Thymus (tissue), 11 donors: ENCODE results near the gene RASGRP1. TPM values are rescaled to one million over a fixed set of nuclear protein-coding genes. Genes with fewer than 3 reads are reported as not detected.

Experiments
- DNase-seq, 9 donors: peaks; one replicate each; pipeline ENCODE4 v3.0.0-alpha.2; 2013; ENCODE audit warnings: low spot score in 9 of 9, low read depth in 6 of 9, missing footprints in 1 of 9
- H3K27ac ChIP-seq, 2 donors: one replicate each; pipeline ENCODE4 v1.5.1; 2013; ENCODE audit warnings: control low read depth in 1 of 2, low read depth in 1 of 2, low read length in 1 of 2, mild to moderate bottlenecking in 1 of 2, moderate library complexity in 1 of 2
- H3K27me3 ChIP-seq, 2 donors: one replicate each; pipeline ENCODE4 v1.5.1; 2013; ENCODE audit warnings: low read length in 1 of 2; ENCODE audit not compliant: control insufficient read depth in 2 of 2, insufficient read depth in 1 of 2
- H3K36me3 ChIP-seq, 2 donors: one replicate each; pipeline ENCODE4 v1.5.1; 2013; ENCODE audit warnings: low read length in 1 of 2, mild to moderate bottlenecking in 1 of 2, moderate library complexity in 1 of 2; ENCODE audit not compliant: control insufficient read depth in 2 of 2, insufficient read depth in 2 of 2
- H3K4me1 ChIP-seq, 2 donors: one replicate each; pipeline ENCODE4 v1.5.1; 2013; ENCODE audit warnings: low read length in 2 of 2; ENCODE audit not compliant: control insufficient read depth in 2 of 2, insufficient read depth in 2 of 2
- H3K4me3 ChIP-seq, 2 donors: one replicate each; pipeline ENCODE4 v1.5.1; 2013; ENCODE audit warnings: low read length in 2 of 2, control low read depth in 1 of 2, mild to moderate bottlenecking in 1 of 2
- H3K9me3 ChIP-seq, 2 donors: one replicate each; pipeline ENCODE4 v1.5.1; 2013; ENCODE audit warnings: low read length in 1 of 2, mild to moderate bottlenecking in 1 of 2; ENCODE audit not compliant: control insufficient read depth in 2 of 2, insufficient read depth in 1 of 2
- WGBS: extraction: QIAGEN DNeasy Blood & Tissue Kit; methylation state at CpG from one replicate; pipeline ENCODE4 v1.1.7; 2013; 5-methylcytosine and 5-hydroxymethylcytosine counted together
- polyA plus RNA-seq: library from polyadenylated mRNA; stranded (reverse); fragments of 200-250 nt; gene quantifications from one replicate; pipeline ENCODE4 v1.2.3, GENCODE V29; 2013
- total RNA-seq: library from RNA; stranded (reverse); fragments of 120-200 nt; gene quantifications from one replicate; pipeline ENCODE4 v1.2.4, GENCODE V29; 2013
- donor health status: healthy.

RASGRP1 gene
- total and polyA plus RNA-seq, 2 donors = 12.3 to 53.3 TPM

DNA sequence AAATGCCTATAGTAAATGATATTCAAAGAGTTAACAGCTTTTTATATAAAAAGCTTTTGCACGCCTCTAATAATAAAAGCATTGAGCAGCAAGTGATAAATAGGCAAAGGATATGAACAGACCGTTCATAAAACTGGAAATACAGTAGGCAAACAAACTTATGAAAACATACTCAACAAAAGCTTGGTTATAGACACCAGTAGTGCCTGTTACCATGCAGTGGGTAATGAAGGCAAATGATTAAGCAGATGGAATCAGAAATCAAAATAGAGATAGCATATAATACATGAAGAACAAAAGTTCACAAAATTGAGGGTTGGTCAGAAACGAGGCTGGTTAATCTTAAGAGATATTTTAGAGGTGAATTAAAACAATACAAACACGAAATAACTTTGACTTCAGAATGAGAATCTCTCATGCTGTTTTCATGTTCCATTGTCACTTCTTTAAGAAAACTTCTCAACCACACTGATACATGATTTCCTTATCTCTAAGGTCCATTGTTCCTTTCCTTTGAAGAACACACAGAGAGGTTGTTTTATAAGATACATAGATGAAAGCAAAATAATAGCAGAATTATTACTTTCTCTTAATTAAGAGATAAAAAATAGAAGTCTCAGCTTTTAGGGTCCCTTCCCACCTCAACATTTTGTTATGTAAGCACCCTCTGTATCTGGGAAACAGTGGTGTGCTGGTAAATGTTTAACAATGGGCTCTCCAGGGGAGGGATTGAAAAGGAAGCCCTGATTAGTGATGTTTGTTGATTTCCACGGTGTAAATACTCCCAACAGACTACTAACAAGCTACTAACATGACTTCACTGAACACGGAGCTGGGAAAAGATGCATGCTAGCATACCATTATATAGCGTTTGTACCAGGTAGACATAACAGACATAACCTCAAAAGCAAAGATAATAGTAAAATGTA is 12.6 kb downstream of the RASGRP1 start:
- H3K27ac ChIP-seq = no peak overlapping the region
- H3K4me3 ChIP-seq = no peak overlapping the region
- WGBS = 88% methylated on average over 7 of the region's 7 CpGs
- no peak for DNase-seq
- H3K27me3 ChIP-seq = no peaks in the 10 kb centered on the region
- H3K4me1 ChIP-seq = peaks cover 7 to 9% of the 10 kb centered on the region in 2 donors
- peaks cover 0 to 2% of the 10 kb centered on the region in 2 donors for H3K9me3 ChIP-seq
- H3K36me3 ChIP-seq = peaks cover 27 to 55% of the 10 kb centered on the region in 2 donors

DNA sequence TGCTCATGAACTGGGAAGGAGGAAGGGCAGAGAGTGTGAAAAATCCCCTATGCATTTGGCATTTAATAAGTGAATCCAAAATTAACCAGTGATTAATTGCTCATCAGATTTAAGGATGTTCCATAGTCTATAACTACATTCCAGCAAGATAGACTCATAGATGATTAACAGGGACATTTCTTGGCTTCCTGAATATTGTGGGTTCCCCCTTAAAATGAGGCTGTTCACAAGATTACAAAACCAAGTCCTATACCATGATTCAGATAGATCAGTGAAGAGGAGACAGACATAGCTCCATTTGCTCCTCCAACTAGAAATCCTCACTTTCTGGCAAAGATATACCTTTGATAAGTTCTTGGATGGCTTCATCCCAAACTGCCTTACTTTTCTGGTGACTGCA is 15.4 kb downstream of the RASGRP1 start:
- Histone ChIP-seq H3K9me3 (no peaks in the 10 kb centered on the region), H3K27me3 (no peaks in the 10 kb centered on the region), H3K4me3 (no peak overlapping the region), H3K4me1 (peaks cover 3 to 4% of the 10 kb centered on the region in 2 donors), H3K36me3 (peaks cover 11 to 40% of the 10 kb centered on the region in 2 donors), H3K27ac (no peak overlapping the region)
- no peak for DNase-seq

DNA sequence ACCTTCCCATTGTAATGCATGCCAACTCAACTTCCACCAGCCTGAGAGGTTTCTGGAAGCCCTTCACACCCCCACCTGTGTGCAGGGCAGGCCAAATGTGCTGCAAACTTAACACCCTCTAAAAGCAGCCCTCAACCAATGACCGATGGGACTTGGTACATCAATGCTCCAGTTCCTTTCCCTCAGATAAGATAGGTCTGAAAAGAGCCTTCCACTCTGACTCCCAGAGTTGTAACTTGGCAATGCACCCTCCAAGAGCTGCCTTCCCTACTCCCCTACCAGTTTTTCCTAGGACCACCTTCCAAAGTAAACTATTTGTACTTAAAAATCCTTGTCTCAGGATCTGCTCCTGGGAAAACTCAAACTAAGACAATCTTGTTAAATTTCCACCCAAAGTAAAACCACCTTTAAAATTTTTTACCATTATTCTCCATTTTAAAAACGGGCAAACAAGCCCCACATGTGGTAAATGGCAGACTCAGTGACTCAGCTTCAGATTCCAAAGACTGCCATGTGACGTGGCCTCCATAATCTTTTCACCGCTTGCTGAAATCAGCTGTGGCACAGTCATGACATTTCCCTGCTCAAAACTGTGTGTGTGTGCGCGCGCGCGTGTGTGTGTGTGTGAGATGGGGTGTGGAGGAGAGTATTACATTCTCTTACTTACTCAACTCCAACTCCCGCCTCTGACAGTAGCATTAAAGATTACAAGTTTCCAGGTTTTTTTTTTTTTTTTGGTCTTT is 17.2 kb downstream of the RASGRP1 start:
- Histone ChIP-seq H3K27ac (no peak overlapping the region), H3K9me3 (no peaks in the 10 kb centered on the region), H3K4me1 (no peaks in the 10 kb centered on the region), H3K36me3 (peaks cover 7 to 35% of the 10 kb centered on the region in 2 donors), H3K4me3 (no peak overlapping the region), H3K27me3 (no peaks in the 10 kb centered on the region)
- 97% methylated on average over 10 of the region's 10 CpGs for WGBS
- DNase-seq = no peak

DNA sequence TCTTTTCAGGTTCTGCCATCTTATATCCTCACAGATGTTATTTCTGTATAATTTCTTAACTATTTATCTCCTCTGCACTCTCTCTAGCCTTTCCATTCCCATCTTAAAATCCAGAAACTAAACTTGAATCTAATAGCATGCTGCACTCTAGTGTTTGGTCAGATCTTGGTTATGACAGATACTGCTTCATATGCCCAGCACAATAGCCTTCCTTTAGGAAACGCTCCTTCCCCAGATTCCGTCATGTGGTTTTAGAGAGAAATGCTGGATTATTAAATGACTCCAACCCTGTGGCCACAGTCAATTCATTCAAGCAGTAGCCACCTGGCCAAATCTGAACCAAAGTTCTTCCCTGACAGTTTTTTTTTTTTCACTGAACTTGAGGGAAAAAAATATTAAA is 19.4 kb downstream of the RASGRP1 start:
- Histone ChIP-seq H3K9me3 (no peaks in the 10 kb centered on the region), H3K27ac (no peak overlapping the region), H3K4me1 (no peaks in the 10 kb centered on the region), H3K4me3 (no peak overlapping the region), H3K27me3 (no peaks in the 10 kb centered on the region), H3K36me3 (peaks cover 11 to 38% of the 10 kb centered on the region in 2 donors)
- no peak for DNase-seq
- WGBS = 97% methylated on average over 2 of the region's 2 CpGs

DNA sequence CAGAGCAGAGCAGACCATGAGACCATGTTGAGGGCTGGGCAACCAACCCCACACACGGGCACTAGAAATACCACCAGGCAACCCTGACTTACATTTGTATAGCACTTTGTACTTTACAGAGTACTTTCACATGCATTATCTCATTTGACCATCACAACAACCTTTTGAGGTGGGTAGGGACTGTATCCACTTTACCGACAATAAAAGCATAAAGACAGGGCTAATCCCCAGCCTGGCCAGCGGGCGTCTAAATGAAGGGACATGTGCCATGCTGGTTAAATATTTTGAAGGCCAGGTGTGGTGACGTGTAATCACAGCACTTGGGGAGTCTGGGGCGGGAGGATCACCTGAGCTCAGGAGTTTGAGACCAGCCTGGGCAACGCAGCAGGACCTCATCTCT is 23.6 kb downstream of the RASGRP1 start:
- Histone ChIP-seq H3K36me3 (peaks cover 7 to 27% of the 10 kb centered on the region in 2 donors), H3K27me3 (no peaks in the 10 kb centered on the region), H3K4me3 (no peak overlapping the region), H3K9me3 (no peaks in the 10 kb centered on the region), H3K27ac (no peak overlapping the region), H3K4me1 (peaks cover 10 to 12% of the 10 kb centered on the region in 2 donors)
- WGBS = 93% methylated on average over 7 of the region's 7 CpGs
- DNase-seq = no peak

DNA sequence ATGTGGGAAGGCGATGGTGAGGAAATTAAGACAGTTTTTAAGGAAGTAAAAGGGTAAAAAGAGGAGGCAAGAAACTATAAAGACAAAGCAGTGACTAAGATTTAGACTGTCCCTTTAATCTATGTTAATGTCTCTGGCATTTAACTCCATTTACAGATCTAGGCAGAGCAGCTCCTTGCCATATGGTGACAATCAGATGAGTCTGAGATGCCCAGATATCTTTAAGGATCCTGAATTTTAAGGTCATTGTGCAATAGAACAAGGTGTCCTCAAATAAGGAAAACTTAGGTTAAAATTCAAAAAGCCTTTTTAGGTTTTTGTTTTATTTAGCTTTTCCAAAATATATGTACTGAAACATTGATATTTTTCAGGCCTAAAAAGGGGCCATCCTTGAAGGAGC is 24.1 kb downstream of the RASGRP1 start:
- DNase-seq = no peak
- peaks cover 10 to 12% of the 10 kb centered on the region in 2 donors for H3K4me1 ChIP-seq
- no peak overlapping the region for H3K4me3 ChIP-seq
- H3K36me3 ChIP-seq = peaks cover 11 to 31% of the 10 kb centered on the region in 2 donors
- H3K27ac ChIP-seq = no peak overlapping the region
- WGBS = 95% methylated on average over 1 of the region's 1 CpG
- H3K9me3 ChIP-seq = no peaks in the 10 kb centered on the region
- no peaks in the 10 kb centered on the region for H3K27me3 ChIP-seq

DNA sequence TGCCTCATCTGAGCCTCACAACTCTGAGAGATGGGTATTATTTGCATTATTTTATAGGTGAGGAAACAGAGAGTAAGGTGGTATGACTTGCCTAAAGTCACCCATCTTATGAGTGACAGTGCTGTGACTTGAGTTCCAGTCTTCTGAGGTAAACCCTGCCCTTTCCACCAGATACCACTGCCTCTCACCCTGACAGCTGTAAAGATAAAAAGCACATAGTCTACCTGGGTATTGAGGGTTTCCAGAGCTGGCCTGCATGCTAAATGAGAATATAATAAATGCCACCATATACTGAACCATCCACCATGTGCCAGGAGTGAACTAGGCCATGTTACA is 25.6 kb downstream of the RASGRP1 start:
- Histone ChIP-seq H3K4me3 (no peak overlapping the region), H3K27ac (peak overlapping the region; percentile 24 to 43)
- no peak for DNase-seq

DNA sequence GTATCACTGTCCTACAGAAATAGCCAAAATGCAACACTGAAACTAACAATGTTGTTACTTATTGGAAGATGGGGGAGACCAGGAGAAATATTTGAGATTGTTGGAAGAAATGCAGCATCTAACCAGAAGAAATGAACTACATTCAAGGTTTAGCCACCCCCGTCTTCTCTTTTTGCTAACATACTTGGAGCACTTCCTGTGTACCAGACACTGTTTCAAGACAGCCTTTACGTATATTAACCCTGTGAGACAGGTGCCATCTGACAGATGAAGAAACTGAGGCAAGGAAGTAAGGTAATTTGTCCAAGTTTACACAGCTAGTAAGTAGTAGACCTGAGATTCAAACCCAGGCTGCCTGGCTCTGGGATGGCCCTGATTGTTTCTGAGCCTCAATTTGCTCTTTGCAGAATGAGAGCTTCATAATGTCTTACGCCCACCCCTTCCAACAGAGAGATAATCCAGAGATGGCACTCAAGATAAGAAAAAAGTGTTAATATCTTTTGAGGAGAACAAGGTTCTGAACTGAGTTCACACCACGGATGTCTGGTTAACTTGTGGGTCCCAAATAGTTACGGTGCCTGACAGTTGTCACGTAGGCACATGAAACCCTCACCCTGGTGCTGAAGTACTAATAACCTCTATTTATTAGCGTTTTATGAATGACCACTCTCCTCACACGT is 26.1 kb downstream of the RASGRP1 start:
- H3K36me3 ChIP-seq = peaks cover 21 to 30% of the 10 kb centered on the region in 2 donors
- 83% methylated on average over 8 of the region's 8 CpGs for WGBS
- H3K4me1 ChIP-seq = peaks cover 18 to 19% of the 10 kb centered on the region in 2 donors
- H3K4me3 ChIP-seq = no peak overlapping the region
- H3K27ac ChIP-seq = peak overlapping the region in 1 of 2 donors; percentile 74
- DNase-seq = peak in 1 of 9 donors; percentile 43
- no peaks in the 10 kb centered on the region for H3K9me3 ChIP-seq
- no peaks in the 10 kb centered on the region for H3K27me3 ChIP-seq

More for the DNA sequence above, 25.6 kb downstream of the RASGRP1 start:
- Histone ChIP-seq H3K36me3 (peaks cover 18 to 28% of the 10 kb centered on the region in 2 donors), H3K27me3 (no peaks in the 10 kb centered on the region), H3K9me3 (no peaks in the 10 kb centered on the region), H3K4me1 (peaks cover 14 to 15% of the 10 kb centered on the region in 2 donors)
